Astrocyte of the cerebellum (primary cell): ENCODE results near the gene NXNL1.
"Not testable (repeated sequence)": the region's sequence is repeated elsewhere in the genome, so short reads cannot be mapped to it uniquely, and the experiment has no call there.

Experiments
- DNase-seq: peaks from one replicate; pipeline ENCODE4 v3.0.0-alpha.2; 2011; ENCODE audit warnings: low read depth
- H3K4me3 ChIP-seq: 2 replicates; pipeline ENCODE4 v1.5.1; 2011; ENCODE audit warnings: mild to moderate bottlenecking, low read depth, low read length, moderate library complexity
- in situ Hi-C: cut with HindIII; loops from 2 replicates; pipeline ENCODE4 v1.10.0; 2017; ENCODE audit warnings: low sequenced_read_pairs
- TF ChIP-seq, protein P1 (sequence below): IDR thresholded peaks from 2 replicates; pipeline ENCODE4 v1.5.1; 2012; ENCODE audit warnings: low read length, low read depth, moderate library complexity, mild to moderate bottlenecking; ENCODE audit errors: missing control alignments

The NXNL1 gene

GRCh38 chr19:17484520-17485185 lies 23.9 kb upstream of the NXNL1 start:
- H3K4me3 ChIP-seq = no peak overlapping the region
- no peak for DNase-seq
- in situ Hi-C loops = no loop called here
- TF ChIP-seq, protein P1, sequence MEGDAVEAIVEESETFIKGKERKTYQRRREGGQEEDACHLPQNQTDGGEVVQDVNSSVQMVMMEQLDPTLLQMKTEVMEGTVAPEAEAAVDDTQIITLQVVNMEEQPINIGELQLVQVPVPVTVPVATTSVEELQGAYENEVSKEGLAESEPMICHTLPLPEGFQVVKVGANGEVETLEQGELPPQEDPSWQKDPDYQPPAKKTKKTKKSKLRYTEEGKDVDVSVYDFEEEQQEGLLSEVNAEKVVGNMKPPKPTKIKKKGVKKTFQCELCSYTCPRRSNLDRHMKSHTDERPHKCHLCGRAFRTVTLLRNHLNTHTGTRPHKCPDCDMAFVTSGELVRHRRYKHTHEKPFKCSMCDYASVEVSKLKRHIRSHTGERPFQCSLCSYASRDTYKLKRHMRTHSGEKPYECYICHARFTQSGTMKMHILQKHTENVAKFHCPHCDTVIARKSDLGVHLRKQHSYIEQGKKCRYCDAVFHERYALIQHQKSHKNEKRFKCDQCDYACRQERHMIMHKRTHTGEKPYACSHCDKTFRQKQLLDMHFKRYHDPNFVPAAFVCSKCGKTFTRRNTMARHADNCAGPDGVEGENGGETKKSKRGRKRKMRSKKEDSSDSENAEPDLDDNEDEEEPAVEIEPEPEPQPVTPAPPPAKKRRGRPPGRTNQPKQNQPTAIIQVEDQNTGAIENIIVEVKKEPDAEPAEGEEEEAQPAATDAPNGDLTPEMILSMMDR = no peak

GRCh38 chr19:17483605-17484002 lies 22.9 kb upstream of the NXNL1 start:
- no peak overlapping the region for H3K4me3 ChIP-seq
- in situ Hi-C loops = no loop called here
- DNase-seq = no peak
- TF ChIP-seq, protein P1 = no peak

- in situ Hi-C loops = no loop called here
- no peak overlapping the region for H3K4me3 ChIP-seq
- DNase-seq = no peak
- TF ChIP-seq, protein P1 = no peak
Measured at GRCh38 chr19:17482877-17483604, 22.3 kb upstream of the NXNL1 start.

- TF ChIP-seq, protein P1 = no peak
- no peak overlapping the region for H3K4me3 ChIP-seq
- in situ Hi-C loops = no loop called here
- DNase-seq = no peak
Measured at GRCh38 chr19:17481986-17482385, 21.3 kb upstream of the NXNL1 start.

- peak; percentile 73 for DNase-seq
- in situ Hi-C loops = no loop called here
- no peak overlapping the region for H3K4me3 ChIP-seq
- TF ChIP-seq, protein P1 = no peak
Measured at GRCh38 chr19:17479325-17479791, 18.6 kb upstream of the NXNL1 start.

DNA sequence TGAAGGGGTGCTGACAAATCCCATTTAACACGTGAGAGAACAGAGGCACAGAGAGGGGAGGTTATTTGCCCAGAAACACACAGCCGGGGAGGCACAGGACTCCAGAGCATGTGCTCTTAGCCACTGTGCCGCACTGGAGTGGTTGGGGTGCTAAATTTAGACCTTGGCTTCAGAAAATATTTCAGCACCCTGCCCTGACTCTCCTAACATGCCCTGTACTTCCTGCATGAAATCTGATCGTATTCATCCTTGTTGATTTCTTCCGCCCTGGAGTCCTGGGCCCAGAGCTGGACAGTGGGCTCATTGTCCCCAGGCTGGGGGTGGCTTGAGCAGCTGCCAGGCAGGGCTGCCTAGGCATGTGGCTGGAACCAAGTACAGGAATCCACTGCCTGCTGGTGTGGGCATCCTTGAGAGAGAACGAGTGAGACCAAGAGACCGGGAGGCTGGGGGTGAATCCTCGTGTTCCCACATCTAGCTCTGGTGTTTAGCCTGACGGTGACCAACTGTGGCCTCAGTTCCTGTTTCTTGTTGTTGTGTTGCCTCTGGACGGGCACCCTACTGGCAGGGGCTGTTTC lies 14.9 kb upstream of the NXNL1 start:
- peak; percentile 15 for DNase-seq
- TF ChIP-seq, protein P1 = no peak
- in situ Hi-C loops = no loop called here
- H3K4me3 ChIP-seq = no peak overlapping the region

- DNase-seq, in situ Hi-C loops, H3K4me3 ChIP-seq: not testable (repeated sequence)
Measured at GRCh38 chr19:17475011-17475540, 14.3 kb upstream of the NXNL1 start.
